Epidermal melanocyte (primary cell): ENCODE results near the gene MLST8.

Source experiments
- DNase-seq: peaks from one replicate; pipeline ENCODE4 v3.0.0; 2011; ENCODE audit warnings: low spot score; ENCODE audit not compliant: insufficient read length

Gene MLST8

DNA sequence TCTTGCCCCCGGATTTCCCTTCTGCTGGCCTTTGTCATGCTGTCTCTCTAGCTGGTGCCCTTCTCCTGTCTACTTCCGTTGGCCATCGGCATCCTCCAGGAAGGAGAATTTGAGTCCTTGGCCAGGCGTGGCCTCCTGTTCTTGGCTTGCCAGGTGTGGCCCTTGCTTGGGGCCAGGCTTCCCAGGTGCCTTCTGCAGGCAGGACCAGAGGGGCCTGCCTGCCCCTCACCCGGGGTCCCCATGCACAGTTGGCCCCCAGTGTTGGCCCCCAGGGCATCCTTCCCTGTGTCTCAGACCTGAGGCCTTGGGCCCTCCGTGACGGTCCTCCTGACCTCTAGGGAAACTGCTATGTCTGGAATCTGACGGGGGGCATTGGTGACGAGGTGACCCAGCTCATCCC lies 2.6 kb downstream of the MLST8 start:
- DNase-seq = no peak

DNA sequence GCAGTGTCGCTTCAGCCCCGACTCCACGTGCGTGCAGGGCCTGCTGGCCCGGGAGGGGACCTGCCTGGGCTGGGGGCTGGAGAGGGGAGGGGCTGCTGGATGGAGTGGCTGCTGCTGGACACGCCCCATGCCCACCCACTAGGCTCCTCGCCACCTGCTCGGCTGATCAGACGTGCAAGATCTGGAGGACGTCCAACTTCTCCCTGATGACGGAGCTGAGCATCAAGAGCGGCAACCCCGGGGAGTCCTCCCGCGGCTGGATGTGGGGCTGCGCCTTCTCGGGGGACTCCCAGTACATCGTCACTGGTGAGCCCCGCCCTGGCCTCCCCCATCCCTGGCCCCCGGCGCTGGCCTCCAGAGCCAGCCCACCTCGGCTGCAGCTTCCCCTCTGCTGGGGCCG lies 3.1 kb downstream of the MLST8 start:
- DNase-seq = no peak

DNA sequence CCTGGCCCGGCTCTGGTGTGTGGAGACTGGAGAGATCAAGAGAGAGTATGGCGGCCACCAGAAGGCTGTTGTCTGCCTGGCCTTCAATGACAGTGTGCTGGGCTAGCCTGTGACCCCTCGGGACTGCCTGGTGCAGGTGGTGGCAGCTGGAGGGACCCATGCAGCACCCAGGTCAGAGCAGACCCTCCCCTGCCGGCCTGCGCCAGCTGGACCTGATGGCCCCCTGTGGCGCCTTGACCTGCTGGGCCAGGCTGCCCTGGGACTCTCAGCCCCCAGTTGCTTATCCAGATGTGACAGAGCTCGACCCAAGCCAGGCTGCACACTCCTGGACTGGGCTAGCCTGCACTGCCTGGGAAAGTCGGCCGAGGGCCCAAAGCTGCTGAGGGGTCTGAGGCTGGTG lies 3.5 kb downstream of the MLST8 start:
- no peak for DNase-seq

DNA sequence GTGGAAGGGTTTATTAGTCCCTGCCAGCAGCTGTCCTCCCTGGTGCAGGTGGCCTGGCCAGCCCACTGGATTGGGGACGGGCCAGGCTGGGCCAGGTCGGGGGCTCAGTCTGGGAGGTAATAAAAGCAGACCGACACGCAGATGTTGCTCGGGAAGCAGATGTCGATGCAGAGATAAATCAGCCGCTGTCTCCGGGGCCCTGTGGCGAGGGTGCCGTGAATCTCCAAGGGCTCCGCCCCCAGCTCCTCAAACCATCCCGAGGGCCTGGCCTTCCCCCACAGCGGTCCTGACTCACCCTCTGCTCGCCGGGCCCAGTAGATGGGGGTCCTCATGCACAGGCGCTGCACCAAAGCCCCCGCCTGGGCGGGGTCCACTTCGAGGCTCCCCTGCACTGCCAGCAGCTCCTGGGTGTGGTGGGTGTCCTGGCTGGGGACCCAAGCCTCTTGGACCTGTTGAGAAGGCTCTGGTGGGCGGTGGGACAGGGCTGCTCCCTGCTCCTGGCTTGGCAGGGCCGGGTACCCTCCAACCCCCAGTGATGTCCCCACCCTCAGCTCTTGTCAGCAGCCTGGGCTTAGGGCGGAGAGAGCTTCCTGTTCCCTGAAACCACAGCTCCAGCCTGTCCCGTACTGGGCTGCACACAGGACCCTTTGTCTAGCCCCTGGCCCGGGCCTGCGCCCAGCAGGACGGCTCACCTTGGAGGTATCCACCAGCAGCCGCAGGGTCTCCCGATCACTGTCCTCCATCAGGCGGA lies 4.2 kb downstream of the MLST8 start:
- DNase-seq = no peak

DNA sequence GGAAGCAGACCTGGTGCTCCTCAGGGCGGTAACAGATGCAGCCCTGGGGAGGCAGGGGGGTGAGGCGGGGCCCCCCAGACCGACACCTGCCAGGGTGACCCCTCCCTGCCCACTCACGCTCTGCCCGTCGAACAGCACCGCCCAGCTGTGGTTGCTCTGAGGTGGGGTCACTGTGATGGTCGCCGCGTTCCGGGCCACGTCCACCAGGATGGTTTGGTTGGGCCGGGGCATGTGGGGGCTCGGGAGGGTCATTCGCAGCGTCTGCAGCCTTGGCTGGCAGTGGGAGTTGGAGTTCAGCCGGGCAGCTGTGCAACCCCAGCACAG lies 4.7 kb downstream of the MLST8 start:
- no peak for DNase-seq

DNA sequence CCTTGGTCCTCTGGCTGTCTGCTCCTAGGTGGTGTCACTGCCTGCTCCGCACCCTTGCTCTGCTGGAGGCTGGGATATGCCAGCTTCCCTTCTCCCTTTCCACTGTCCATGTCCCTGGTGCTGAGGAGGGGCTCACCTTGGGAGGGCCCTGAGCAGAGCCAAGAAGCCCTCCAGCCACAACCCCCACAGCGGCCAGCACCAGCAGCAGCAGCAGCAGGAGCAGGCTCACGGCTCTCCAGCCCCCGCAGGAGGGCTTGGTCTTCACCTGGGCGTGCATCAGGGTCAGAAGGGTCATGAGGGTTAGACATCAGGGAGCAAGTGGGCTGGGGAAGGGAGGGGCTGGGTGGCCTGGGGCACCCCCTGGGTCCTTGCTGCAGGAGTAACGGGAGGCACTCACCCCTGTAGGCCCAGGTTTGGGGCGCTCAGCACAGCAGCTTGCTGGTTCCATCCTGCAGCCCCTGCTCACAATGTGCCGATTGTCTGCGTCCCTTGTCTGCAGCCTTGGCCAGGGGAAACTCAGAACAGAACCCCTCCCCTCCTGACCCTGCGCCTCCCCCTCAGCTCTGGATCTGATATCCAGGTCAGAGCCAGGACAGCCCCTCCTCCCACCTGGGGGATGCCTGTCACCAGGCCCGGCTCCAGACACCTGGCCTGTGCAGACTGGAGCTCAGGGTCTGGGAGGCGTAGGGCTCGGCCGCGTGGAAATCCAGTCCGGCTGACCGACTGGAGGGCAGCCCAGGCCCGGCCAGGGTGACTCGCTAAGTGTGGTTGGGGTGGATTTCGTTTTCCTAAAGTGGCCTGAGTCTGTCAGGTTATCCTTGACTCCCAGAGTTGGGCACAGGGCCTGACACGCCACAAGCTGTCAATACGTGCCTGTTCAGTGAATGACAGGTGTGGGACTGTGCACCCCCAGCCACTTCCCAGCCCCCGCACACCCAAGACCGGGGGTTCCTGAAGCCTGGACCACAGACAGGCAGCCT lies 5.4 kb downstream of the MLST8 start, which contains the start of gene BRICD5:
Gene BRICD5, minus strand, starts transcription at position 478 of the 980 bp plus-strand sequence. Its CDS starts 30 bp downstream, at position 448.
- no peak for DNase-seq

DNA sequence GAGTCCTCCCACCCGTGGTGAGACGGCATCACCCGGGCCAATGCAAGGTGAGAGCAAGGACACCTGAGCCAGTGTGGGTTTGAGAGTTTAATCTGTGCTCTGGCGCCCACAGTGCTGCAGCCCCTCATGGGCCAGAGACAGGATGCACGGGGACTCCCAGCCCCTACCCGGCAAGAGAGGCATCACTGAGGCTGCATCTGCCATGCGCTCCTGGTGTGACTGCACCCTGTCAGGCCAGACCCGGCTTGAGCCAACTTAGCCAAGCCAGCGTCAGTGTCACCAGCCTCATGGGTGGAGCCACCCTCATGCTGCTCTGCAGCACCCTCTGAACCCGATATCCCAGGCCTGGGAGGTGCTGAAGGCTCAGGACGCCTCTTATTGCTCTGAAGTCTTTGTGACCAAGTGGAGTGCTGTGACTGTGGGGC lies 6.7 kb downstream of the MLST8 start:
- no peak for DNase-seq

DNA sequence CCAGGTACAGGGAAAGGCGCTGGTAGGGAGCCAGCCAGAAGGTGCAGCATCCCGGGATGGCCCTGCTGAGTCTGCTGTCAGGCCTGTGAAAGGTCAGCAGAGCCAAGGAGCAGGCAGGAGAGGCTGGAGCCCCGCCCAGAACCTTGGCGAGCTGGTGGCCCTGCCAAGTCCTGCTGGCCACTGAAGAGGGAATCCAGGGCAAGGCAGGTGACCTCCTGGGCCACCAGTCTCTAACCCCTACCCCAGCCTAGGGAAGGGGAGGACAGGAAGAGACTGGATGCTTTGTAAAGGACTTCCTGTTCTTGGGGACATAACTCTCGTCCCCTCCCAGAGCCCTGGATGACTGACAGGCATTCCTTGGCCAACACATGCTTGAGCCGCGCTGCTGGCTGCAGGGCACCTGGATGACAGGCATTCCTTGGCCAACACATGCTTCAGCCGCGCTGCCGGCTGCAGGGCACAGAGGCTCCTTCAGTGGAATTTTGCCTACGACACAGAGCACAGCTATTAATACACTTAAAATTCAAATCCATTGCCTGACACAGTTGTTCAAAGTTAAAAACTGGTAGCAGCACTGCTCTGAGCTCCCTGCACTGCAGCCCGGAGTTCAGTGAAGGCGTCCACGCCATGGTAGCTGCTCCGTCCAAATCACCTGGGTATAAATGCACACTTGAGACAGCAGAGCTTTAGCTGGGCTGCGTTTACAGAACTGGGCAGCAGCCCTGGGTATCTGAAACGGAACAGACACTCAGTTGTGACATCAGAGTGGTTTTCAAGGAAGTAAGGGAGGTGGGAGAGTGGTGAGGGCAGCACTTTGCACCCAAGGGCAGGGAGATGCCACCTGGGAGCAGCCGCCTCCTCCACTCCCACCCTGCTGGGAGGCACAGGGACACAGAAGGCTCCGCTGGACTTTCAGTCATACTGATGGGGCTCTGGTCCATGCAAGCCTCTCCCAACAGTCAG lies 7.4 kb downstream of the MLST8 start:
- DNase-seq = no peak

DNA sequence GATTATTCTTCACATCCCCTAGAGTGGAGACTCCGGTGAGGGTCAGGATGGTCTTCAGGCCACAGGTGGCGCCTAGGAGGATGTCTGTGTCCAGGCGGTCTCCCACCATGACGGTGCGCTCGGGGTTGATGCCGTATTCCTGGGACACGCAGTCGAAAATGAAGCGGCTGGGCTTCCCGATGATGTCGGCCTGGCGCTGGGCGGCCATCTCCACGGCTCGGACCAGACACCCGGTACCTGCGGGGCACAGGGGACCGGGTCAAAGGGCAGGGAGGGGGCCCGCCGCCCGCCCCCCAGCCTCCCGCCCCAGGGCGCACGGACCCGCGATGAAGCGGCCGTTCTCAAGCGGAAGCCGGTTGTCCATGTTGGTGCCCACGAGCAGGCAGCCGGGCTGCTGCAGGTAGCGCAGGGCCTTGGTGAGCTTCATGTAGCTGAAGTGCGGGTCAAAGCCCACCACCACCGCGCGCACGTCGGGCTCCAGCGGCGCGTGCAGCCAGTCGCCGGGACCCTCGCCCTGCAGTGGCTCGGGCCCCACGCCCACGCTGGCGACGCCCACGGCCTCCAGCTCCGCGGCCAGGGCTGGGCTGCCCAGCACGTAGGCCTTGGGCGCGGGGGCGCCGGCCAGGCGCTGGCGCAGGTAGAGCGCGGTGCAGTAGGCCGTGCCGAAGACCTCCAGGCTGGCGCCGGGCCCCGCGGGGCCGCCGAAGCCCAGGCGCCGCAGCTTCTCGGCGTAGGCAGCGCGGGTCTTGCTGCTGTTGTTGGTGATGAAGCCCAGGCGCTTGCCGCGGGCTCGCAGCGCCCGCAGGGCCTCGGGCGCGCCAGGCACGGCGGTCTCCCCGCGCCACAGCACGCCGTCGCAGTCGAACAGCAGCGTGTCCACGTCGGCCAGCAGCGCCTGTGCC lies 8.8 kb downstream of the MLST8 start:
- no peak for DNase-seq

DNA sequence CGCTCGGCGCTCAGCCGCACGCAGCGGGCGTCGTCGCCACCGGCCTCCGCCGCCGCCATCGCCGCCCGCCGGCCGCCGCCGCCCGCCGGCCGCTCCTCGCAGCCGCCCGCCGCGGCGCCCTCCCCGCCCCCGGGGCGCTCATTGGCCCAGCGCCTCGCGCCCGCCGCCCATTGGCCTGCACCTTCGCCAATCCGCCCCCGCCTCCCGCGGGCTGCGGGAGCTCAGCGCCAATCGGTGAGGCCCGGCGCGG lies 9.4 kb downstream of the MLST8 start, which contains the start of gene PGP:
Gene PGP, minus strand, starts transcription at position 122 of the 250 bp plus-strand sequence. Its CDS starts 63 bp downstream, at position 59.
- DNase-seq = no peak

DNA sequence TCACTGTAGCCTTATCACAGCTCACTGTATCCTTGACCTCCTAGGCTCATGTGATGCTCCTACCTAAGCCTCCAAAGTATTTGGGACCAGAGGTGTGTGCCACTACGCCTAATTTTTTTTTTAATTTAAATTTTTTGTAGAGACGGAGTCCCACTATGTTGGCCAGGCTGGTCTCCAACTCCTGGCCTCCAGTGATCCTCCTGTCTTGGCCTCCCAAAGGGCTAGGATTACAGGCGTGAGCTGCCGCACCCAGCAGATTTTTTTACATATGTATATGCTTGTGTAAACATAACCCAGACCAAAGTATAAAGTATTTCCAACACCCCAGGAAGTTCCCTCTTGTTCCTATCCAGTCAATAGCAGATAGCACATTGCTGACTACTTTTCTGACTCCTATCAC lies 11.1 kb downstream of the MLST8 start:
- no peak for DNase-seq

DNA sequence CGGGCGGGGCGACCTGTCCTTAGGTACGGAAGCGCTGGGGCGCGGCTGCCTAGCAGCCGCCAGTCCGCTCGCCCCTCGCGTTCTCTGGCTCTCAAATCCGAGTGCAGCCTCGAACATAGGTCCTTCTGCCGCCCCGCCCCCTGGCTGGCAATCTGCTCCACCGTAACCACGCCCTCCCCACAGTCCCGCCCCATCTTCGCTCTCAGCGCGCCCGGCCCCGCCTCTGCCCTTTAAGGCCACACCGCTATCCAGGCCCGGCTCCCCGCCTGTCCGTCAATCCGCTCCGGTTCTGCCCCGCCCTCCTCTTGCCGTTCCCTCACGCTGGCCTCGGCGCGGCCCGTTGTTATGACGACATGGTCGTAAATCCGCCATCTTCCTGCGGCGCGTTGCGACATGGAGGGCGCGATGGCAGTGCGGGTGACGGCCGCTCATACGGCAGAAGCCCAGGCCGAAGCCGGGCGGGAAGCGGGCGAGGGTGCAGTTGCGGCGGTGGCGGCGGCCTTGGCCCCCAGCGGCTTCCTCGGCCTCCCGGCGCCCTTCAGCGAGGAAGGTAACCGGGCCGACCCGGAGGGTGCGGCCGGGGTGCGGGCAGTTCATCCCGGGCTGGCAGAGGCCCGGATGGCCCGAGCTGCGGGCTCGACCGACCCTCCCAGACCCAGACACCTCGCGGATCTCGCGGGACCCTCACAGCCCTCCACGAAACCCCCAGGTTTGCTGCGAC lies 18.1 kb downstream of the MLST8 start, which contains the start of gene E4F1:
Gene E4F1, plus strand, starts transcription at position 371 of the 721 bp plus-strand sequence. Its CDS starts 23 bp downstream, at position 394.
- peak; percentile 100 for DNase-seq

DNA sequence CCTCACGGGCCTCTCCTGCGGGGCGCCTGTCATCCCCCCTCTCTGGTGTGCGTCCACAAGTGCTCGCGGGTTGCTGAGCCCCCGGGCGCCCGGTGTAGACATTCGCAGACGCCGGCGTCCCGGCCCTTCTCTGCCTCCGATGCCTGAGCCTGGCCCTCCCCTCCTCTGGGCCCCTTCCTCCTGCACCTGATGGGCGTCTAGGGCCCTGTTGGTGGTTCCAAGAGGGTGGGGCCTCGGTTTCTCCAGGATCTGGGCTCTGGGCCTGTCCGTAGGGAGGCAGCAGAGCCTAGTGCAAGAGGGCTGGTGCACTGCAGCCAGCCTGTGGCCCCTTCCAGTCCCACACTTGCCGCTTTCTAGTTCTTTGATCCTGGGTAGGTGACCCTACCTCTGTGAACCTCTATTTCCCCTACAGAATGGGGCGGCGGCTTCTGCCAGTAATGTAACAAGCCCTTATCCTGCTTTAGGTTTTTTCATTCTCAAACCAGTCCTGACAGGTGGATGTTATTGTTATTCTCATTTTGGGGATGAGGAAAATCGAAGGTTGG lies 18.8 kb downstream of the MLST8 start:
- peak; percentile 57 for DNase-seq

DNA sequence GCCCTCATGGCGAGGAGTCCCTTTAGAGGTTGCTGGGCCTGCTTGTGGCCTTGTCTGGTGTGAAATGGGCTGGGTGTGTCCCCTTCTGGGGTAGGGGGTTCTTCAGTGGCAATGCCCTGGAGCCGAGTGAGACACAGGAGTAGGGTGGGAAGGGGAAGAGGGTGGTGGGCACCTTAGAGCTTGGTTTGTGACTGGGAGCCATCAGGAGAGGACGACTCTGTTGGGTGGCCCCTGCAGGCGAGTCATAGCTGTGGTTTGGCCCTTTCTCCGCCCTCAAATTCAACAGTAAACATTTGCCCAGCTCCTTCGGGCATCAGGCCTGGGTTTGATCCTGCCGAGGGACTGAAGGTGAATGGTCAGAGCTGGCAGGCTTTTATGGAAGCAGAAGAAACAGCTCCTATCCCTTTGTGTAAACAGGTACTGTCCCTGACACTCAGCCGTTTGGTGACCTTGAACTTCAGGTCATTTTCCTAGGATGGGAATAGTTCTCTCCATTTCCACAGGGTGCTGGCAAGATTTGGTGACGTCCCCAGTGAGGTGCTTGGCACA lies 21.1 kb downstream of the MLST8 start:
- DNase-seq = no peak

DNA sequence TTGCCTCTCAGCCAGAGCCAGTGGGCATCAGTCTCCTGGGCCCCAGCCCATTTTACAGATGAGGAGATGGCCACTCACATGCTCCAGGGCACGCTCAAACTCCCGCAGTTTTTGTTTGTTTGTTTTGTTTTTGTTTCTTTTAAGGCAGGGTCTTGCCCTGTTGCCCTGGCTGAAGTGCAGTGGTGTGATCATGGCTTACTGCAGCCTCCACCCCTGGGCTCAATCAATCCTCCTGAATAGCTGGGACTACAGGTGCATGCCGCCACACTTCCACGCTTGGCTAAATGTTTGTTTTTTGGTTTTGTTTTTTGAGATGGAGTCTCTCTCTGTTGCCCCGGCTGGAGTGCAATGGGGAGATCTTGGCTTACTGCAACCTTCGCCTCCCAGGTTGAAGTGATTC lies 21.7 kb downstream of the MLST8 start:
- DNase-seq = no peak

DNA sequence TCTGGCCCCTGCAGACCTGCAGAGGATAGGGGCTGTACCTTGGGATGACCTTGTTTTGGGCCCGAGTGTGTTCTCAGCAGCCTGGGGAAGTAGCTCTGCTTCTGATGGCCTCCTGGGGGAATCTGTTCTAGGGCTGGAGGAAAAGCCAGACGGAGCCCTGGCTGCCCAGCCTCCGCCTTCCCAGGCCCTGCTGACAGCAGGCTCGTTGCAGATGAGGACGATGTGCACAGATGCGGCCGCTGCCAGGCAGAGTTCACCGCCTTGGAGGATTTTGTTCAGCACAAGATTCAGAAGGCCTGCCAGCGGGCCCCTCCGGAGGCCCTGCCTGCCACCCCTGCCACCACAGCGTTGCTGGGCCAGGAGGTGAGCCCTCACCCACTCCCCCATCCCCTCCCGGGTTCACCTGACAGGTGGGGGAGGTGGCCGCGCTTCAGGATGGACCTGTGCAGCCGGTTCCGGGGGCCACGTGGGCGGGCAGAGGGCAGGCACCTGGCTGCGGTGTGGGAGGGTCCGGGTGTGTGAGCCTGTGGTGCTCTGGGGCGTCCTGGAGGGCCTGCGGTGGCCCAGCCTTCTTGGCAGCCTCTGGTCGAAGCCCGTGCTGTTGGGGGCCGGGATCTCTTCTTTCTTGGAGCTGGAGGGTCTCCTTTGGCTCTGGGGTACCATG lies 23.0 kb downstream of the MLST8 start:
- no peak for DNase-seq

DNA sequence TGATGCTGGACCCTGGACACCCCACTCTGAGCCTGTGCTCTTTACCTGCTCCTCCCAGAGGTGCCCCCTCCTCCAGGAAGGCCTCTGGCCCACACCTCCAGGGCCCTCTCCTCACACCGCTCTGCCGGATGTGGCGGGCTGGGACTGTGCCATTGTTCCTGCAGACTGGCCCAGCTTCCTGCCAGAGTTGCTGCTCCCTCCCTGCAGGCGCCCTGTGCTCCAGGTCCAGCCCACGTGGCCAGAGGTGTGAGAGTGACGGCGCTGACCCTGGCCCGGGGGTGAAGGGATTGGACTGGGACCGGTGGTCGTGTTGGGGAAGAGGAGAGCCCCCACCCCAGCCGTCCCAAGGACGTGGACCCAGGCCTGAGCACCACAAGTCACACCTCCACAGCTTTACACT lies 23.8 kb downstream of the MLST8 start:
- no peak for DNase-seq

DNA sequence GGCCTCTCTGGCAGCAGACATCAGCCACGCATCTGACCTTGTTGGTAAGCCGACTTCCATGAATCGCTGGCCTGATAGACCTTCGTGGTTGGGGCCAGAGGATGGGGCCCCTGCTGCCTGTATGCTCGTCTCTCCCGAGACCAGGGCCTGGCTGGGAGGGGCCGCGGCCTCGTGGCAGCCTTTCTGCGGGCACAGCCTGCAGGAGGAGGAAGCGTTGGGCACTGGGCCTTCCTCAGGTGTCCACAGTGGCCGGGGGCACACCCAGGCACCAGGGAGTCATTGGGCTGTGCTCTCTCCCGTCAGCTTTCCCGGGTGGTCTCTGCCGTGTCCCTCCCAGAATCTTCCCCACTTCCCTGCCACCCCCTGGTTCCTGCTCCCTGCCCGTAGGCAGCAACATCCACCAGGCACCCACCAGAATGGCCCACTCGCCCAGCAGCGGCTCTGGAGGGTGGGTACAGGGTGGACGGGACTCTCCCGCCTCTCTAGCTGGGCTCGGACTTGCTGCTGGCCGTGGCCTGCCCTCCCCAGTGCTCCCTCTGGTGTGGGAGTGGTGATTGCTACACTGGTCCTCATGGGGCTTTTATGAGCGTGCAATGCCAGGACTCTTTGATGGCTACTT lies 24.5 kb downstream of the MLST8 start:
- no peak for DNase-seq
